Stimulated activated CD4-positive, alpha-beta T cell treated with anti-CD3 and anti-CD28 coated beads, Interleukin-4, amount 100 ng/mL, for 1 hour (primary cell): ENCODE data around the gene FANCL.
"Not testable (repeated sequence)": the region's sequence is repeated elsewhere in the genome, so short reads cannot be mapped to it uniquely, and the experiment has no call there.

Source experiments
- DNase-seq: peaks from one replicate; pipeline ENCODE4 v3.0.0-alpha.2; 2020

Gene FANCL

DNA sequence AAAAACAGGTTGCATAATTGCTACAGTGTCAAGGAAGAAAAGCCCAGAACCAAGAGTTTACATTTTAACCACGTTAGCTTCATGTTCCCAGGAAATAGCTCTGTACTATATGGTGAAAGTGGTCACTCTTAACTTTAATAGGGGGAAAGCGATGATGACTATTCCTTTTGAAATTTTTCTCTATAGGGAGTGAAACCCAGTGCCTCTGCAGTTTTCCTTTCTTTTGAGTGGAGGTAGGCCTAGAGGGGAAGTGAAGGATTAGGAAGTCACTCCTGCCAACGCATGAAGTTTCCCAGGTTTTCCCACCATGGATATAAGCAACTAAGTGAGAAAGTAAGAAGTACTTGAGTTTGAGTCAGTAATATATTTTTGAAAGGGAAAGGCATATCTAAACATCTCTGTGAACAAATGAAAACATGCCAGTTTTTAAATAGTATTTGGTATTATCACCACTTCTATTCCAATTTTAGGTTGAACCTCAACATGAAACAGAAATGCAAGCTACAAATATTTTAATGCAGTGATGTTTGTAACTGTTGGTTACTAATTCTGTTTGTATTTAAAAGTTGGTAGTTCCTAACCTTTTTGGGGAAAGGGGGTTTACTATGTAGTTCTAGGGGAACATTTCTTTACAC, 102.6 kb downstream of the FANCL start:
- no peak for DNase-seq

DNA sequence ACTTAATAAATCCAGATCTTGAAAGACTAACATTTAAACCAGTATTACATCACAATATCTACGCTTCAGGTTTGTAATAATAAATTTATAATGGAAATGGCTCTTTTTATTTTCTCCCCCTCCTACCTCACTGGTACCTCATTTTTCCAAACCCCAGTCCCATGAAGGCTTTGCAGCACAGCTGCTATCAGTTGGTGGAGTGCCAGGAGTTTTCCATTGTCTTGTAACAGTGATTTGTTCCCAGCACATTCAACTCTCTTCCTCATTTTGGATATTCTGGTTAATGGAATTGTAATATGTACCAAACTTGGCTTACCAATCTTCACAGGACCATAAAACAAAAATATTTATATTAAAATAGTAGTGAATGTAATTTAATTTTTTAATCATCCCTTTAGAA, 103.3 kb downstream of the FANCL start:
- DNase-seq: no peak

DNA sequence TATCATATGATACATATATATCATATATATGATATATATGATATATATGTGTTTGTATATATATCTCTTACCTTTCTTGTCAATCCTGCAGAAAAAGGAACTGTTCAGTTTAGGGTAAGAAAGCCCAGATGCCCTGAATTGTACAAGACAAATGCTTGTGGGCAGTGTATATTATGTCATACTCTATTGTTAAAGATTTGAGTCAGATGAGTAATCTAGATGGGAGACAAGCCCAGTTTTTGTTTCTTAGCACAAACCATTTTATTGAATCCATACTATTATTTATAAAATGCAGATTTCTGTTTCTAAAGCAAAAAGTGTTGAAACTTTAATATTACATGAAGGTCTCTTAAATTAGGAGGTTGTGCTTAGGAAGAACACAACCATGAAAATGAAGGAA, 103.9 kb downstream of the FANCL start:
- DNase-seq: no peak

DNA sequence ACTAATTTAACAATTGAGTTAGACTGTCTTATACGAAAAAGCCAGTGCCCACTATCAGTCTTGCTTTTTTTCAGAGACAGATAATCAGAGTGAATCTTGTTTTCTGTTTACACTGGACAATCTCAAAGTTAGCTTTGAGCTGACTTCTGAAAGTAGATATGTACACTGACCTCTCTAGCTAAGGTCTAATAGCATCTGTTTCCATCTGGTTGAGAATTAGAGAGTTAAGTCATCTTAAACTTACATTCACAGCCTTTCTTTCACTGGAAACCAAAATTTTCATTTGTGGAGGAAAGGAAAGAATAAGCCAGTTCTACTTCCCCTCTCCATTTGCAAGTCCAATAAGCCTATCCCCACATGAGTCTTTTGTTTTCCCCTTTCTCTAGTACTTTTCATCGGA, 105.3 kb downstream of the FANCL start:
- DNase-seq: no peak

DNA sequence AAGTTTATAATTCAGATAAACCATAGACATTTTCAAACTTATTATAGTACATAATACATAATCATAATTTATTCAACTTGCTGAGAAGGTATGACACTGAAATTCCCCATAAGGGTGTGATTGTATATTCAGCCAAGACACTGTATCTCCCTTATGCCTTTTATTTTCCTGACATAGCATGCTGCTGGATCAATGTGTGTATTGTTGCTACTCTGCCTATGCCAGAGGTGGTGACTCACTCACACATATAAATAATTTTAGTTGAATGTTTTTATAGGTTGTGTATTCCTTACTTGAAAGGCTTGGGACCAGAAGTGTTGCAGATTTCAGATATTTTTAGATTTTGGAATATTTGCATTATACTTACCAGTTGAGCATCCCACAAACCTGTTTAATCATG, 107.7 kb downstream of the FANCL start:
- DNase-seq: no peak

DNA sequence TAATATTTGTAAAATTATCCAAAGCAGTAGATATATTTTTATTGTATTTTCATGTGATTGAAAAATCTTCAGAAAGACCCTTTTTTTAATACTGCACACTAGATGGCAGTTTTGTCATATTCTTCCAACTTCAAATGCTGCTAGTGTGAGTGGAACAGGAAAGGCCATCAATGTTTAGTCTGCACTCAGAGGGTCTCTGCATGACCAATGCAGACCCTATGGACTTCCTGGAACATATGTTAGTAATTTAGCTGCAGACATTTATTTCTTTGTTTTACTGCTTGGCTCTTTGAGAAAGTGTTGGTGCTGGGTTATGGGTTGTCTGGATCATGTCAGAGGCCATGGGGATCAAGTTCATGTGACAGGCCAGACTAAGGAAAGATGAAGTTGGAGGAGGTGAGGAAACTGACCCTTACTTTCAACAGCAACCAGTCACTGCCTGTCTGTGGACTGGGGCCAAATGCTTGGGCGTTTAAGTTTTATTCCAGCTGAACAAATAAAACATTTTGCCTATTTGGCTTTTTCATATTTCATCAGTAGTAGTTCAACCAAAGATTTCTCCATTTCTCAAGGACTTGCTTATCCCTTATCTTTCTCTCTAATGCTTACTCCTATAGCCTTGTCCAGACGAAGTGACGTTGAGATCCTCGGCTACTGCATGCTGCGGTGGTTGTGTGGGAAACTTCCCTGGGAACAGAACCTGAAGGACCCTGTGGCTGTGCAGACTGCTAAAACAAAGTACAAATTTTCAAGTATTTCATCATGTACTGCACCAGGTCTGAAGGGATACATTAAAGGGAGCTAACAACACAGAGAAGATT, 109.7 kb downstream of the FANCL start:
- no peak for DNase-seq

DNA sequence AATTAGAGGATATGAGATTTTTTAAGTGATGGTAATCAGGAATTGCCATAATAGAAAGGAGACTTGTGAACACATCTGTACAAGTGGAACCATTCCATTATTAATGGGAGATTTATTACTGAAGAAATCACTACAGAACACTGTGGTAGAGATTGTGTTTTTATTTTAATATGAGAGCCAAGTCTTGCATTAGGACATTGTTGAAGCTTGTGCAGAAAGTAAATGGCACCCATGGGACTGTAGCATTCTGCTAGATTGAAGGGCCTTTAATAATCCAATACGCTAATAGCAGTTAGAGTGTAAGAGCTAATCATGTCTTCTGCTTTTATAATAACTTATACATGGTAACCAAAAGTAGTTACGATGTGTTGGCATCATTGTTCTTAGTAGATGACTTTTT, 110.9 kb downstream of the FANCL start:
- no peak for DNase-seq

DNA sequence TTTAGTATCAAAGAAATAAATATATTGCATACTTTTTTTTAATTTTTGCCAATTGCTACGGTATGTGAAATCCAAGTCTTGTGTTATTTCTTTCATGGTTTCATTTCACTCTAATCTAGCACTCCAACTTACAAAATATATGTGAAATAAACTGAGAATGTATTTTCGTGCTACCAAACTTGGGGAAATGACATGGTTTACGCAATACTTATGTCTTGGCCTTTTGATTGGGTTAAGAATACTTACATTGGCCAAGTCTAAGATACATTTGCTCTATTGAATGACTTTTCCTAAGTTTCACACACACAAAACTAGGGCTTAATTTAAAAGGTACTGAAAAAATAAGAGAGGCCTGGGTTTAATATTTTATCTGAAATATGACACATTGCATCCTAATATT, 114.0 kb downstream of the FANCL start:
- no peak for DNase-seq

DNA sequence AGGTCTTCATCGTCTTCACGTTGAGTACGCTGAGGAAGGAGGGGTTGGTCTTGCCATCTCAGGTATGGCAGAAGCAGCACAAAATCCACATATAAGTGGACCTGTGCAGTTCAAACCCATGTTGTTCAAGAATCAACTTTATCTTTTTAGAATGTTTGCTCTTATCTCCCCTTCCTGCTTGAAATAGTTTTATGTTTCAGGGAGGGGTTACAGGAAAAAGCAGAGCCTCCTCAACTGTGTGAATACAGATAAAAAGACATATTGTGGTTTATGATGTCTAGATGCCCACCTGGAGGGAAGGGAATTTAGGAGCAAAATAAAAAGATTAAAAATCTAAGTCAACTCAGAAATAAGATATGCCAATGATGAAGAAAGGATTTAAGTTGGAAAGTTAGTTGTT, 118.6 kb downstream of the FANCL start:
- DNase-seq: no peak

DNA sequence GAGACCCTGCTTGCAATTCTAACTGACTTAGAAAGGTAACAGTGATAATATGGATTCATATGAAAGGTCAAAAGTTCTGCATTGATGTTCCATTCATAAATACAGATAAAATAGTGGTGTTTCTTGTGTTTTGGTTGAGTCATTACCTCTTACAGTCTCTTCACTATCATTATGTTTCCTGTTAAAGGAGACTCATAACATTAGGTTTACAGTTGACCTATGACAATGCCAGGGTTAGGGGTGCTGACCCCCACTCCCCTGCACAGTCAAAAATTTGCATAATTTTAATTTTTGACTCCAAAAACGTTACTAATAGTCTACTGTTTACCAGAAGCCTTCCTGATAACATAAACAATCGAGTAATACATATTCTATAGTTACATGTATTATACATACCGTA, 119.1 kb downstream of the FANCL start:
- DNase-seq: no peak

DNA sequence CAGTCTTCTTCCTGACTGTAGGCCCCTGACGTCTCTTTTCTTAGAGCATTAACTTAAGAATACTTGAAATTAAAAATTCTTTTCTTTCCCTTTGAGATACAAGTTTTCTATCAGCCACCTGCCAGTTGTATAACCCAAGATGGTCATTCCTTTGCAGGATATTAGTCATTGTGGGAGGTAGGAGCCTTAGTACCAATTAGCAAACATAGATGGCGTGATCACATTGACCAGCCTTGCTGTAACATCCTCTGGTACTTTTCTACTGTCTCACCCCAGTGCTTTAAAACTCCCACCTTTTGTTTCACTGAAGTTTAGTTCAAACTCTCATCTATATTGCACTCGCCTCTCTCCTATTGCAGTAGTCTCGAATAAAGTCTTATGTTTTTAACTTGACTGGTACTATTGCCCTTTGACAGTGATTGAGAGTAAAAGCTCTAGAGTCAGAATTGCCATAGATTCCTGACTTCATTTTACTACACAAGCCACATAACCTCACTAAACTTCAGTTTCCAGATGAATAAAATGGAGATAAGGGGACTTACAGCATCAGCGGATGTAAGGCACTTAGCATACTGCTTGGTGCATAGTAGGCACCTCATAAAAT, 120.4 kb downstream of the FANCL start:
- DNase-seq: no peak

DNA sequence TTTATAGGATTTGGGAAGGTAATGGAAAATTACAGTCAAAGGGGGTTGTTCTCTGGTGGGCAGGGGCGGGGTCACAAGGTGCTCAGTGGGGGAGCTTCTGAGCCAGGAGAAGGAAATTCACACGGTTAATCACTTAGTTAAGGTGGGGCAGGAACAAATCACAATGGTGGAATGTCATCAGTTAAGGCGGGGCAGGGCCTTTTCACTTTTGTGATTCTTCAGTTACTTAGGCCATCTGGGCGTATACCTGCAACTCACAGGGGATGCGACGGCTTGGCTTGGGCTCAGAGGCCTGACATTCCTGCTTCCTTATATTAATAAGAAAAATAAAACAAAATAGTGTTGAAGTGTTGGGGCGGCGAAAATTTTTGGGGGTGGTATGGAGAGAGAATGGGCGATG, 127.6 kb downstream of the FANCL start:
- not testable (repeated sequence) for DNase-seq

DNA sequence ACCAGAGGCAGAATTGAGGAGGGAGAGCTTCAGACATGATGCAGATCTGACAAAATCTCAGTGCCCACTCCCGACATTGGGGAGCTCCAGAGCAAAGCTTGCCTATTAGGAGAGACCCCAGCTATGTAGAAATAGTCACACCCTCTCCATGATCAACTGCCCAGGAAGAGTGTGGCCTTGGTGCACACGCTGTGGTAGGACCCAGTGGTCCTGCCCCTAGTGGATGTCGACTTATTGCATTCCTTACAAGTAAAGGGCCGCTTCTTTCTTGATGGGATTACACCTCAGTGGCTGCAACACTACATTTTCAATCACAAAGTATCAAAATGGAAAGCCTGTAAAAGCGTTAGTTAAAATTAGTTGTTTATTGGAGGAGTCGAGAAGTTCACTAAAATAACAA, 130.4 kb downstream of the FANCL start:
- no peak for DNase-seq

DNA sequence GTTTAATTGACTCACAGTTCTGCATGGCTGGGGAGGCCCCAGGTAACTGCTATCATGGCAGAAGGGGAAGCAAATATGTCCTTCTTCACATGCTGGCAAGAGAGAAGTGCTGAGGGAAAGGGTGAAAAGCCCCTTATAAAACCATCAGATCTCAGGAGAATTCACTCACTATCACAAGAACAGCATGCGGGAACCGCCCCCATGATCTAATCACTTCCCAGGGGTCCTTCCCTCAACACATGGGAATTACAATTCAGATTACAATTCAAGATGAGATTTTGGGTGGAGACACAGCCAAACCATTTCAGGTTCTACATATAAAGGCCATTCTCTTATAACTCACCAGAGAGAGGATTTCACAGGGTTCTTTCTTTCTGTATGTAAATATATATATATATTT, 131.6 kb downstream of the FANCL start:
- no peak for DNase-seq
